Right lobe of liver (tissue), 4 donors: ENCODE data around the gene ABHD11.

Experiments
- CTCF ChIP-seq, 4 donors: fragments of 200-600 bp in 3 of 4; fragments of 450-650 bp in 1 of 4; IDR thresholded peaks; one replicate each; pipeline versions ENCODE4 v1.5.1 to v1.8.0; 2016 to 2022; ENCODE audit warnings: antibody characterized with exemption in 4 of 4, mild to moderate bottlenecking in 2 of 4
- POLR2A ChIP-seq: fragments of 450-650 bp; IDR thresholded peaks from one replicate; pipeline ENCODE4 v1.6.1; 2017; ENCODE audit warnings: antibody characterized with exemption, mild to moderate bottlenecking
- donor health status: DM: no; HTN: no; CAD: no.
- donor health status: DM: no; HTN: no; CAD: no.
- donor health status: DM: no; HTN: yes; CAD: no.

GRCh38 chr7:73770860-73771670, 32.5 kb upstream of the ABHD11 start:
- TF ChIP-seq POLR2A (no peak), CTCF (IDR thresholded peaks at IDR 0.05) (no peak)
